GM21447 (cell line): ENCODE results near the gene ZNF385B.

ENCODE experiments used
- ATAC-seq: cut with Tn5 transposase; IDR thresholded peaks from one replicate; pipeline ENCODE4 v1.9.1; 2021; ENCODE audit not compliant: unreplicated experiment

The ZNF385B gene

GRCh38 chr2:179449010-179449409 is 412.4 kb downstream of the ZNF385B start:
- peak; percentile 63 for ATAC-seq

DNA sequence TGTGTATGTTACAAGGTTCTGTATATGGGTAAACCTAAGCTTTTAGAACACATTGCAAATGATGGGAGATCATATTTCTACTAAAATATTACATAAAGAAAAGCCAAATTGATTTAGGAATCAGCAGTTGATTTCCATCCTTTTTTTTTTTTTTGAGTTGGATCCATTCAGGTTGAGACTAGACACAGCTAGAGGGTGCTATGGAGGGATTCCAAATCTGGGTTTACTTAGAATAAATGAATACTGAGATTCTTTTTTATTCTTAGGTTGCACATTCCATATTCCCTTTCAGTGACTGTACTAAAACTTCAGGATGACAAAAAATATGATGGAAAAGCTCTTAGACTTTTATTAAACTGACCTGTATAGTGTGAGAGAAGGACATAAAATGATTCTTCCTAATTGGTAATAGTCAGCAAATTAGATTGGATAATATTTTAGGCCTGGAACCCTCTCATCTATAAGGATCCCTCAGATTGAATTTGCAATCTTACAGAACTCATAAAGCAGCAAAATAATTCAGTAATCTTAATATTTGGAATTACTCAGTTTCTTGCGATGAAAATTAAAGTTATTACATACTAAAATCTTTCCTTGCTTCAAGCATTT is 413.5 kb downstream of the ZNF385B start:
- ATAC-seq, result no peak

- ATAC-seq, result no peak
Observed at GRCh38 chr2:179447421-179447820, 414.0 kb downstream of the ZNF385B start.

DNA sequence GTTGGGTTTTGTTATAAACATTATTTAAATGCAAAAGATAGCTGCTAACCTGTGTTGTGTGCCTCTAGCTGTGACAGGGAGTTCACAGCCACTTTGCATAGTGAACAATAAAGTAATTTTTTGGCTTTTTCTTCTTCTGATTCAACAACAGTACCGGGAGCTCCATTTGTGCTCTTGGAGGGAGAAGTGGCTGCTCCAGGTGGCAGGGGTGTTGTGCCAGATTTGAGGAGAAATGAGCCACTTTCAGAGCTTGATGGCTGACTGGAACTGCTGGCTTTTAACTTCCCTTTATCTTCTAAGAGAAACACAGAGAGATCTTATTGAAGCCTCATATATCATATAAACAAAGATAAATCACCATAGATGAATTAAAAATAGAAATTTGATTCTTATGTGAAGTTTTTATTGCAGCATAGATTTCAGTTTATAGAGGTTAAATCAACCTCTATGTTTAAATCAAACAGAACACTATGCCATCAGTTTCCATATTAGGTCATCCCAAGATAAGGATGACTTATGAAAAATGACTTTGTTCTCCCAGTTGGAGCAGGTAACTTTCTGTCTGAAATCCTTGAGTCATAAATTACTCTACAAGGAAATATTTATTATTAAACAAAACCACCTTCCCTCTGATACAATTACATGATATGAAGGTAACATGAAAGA is 414.8 kb downstream of the ZNF385B start:
- no peak for ATAC-seq

- ATAC-seq, result no peak
Observed at GRCh38 chr2:179444056-179444455, 417.4 kb downstream of the ZNF385B start.

- no peak for ATAC-seq
Observed at GRCh38 chr2:179443180-179443579, 418.2 kb downstream of the ZNF385B start.

DNA sequence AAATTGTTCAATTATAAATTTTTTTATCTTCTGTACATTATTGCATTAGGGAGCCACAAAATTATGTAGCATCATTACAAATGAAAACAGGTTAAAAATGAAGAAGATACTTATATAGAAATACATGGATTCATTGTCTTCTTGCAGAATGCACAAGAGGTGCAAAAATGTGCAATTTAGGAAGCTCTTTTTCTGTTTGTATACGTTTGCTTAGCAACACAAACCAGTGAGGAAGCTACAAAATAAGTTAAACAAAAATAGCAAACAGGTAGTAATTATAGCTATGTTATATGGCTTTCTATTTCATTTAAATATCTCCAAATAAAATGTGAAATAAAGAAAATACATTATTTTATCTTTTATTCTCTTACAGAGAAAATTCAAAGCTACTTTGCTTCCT is 419.2 kb downstream of the ZNF385B start:
- ATAC-seq, result no peak

DNA sequence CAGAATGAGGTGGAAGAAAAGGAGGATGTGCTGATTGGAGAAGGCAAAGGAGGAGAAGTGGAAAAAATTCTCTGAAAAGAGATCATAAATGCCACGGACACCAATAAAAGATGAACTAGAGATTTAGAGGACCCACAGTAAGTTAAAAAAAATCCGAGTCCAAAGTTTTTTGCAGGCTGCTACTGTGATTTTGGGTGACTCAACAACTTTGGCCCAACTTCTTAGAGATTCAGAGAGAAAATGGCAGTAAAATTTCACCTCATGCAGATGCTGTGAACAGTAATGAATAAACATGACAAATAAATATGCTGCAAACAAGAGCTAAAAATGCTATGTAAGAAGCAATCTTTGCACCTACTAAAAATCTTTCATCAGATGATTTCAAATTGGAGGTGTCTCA is 419.9 kb downstream of the ZNF385B start:
- ATAC-seq, result no peak

GRCh38 chr2:179440642-179441251 is 420.7 kb downstream of the ZNF385B start:
- no peak for ATAC-seq

DNA sequence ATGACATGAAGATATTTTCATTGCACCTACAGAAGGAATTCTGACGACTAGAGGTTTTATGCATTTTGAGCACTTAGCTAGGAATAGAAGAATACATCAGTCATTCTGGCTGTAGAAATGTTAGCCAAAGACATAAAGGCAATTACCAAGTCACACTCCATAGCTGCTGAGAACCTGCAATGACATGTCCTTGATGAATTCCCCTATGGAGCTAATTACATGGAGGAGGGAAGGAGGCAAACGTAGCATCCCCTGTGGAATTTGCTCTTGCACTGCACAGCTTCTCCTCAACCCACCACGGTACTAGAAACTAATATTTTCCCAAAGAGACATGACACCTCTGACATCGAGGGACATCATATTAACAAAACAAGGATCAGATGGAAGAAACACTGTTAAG is 422.8 kb downstream of the ZNF385B start:
- no peak for ATAC-seq

DNA sequence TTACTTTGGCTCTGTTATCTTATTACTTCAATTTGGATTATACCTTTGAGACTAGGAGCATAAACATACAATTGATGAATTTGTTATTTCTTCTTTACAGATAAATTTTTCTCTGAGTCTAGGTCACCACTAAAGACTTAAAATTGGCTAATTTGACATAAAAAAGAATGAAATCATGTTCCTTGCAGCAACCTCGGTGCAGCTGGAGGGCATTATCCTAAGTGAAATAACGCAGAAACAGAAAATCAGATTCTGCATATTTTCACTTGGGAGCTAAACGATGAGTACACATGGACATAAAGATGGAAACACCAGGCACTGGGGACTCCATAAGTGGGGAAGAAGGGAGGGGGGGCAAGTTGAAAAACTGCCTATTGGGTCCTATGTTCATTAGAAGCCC is 424.0 kb downstream of the ZNF385B start:
- no peak for ATAC-seq

DNA sequence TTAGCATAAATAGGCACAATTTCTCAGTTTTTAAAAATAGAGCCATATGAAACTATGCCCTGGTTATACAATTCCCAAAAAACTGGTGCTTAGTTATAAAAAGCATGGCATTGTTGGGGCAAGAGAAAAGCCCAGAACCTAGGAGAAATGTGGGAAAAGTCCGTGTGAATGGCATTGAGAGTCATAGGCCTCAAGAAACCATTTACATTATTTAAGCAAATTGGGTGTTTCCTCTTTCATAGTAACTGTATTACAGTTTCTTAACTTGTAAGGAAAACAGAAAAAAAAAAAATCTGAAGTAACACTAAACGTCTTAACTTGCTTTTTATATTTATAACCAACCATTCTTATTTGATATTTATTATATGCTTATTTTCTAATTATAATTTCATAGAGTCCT is 425.8 kb downstream of the ZNF385B start:
- no peak for ATAC-seq

DNA sequence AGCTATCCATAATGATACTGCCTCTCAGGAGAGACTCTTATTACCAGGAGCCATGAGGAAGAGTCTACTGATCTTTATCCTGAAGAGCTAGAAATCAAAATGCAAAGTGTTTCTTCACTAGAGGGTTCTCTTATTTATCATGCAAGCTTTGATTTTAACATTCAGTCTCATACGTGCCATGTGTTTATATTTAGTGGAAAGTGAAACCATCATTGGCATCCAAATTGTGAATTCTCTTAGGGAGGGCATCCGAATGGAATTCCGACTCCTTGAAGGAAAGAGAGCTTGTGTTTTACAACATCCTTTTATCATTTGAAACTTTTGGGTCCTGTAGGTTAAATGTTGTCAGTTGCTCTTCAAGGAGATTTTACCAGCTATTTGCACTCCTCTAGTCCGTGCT is 426.4 kb downstream of the ZNF385B start:
- no peak for ATAC-seq

DNA sequence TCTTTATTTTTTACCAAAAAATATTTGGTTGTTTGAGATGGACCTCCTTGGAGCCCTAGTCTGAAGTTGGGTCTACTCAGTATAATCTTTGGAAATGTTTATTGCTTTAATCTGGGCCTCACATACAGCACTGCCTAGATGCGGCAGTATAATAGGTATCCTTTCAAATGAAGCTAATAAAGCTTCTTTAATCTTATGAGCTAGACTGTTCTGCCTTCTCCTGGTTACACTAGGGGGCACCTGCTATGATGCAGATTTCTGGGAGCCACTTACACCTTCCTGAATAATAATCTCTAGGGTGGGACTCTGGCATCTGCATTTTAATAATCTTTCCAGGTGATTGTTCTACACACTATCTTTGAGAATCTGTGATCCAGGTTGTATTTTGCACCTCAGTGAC is 427.1 kb downstream of the ZNF385B start:
- ATAC-seq, result no peak

DNA sequence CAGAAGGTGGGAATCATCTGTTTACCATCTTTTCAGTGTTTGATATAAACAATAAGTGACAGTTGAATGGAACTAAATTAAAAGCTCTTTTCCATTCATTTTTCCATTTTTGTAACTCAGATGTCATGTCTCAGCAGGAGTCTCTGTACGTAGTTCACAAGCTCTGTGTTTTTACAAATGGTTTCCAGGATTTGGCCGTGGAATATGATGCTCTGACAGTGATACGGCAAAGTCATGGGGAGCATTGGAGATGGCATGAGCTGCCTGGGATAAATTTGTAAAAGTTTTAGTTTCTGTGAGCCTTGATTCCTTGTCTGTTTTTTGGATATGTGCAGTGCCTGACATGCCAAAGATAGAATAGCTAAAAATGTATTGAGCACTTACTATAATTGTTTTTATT is 428.7 kb downstream of the ZNF385B start:
- ATAC-seq, result no peak

GRCh38 chr2:179429597-179429996 is 431.8 kb downstream of the ZNF385B start:
- no peak for ATAC-seq

- no peak for ATAC-seq
Observed at GRCh38 chr2:179429060-179429471, 432.3 kb downstream of the ZNF385B start.

GRCh38 chr2:179428649-179429048 is 432.8 kb downstream of the ZNF385B start:
- no peak for ATAC-seq

DNA sequence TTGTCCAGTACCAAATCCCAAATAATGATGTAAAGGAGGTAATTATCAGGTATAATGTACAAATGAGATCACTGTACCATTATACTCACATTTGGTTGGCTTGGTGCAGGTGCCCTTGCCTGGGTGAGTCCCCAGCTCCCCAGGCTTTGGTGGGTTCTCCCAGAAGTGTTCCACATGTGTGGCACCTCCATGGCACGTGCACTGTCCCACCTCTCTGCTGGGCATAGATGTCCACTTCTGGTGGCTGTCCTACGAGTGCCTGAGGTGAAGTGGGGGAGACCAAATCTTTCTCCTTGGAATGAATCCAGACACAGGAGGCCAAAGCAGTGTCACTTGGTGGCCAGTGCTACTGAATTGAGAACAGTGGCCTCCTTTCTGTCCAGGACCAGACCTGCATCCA is 434.3 kb downstream of the ZNF385B start:
- no peak for ATAC-seq

GRCh38 chr2:179424571-179424970 is 436.8 kb downstream of the ZNF385B start:
- no peak for ATAC-seq

- ATAC-seq, result peak; percentile 89
Observed at GRCh38 chr2:179422037-179422643, 439.3 kb downstream of the ZNF385B start.

- no peak for ATAC-seq
Observed at GRCh38 chr2:179417436-179417949, 443.9 kb downstream of the ZNF385B start.
